Trophoblast cell (in vitro differentiated cells and primary cell): ENCODE results near the gene ZNF536.

ENCODE experiments used
- DNase-seq, 2 donors: peaks; one replicate each; pipeline ENCODE4 v3.0.0-alpha.2; 2016
- H2AFZ ChIP-seq: 2 replicates; pipeline ENCODE4 v1.6.1; 2013; ENCODE audit warnings: low read length, moderate library complexity, mild to moderate bottlenecking; ENCODE audit not compliant: insufficient read depth, poor library complexity
- H2AK5ac ChIP-seq: 2 replicates; pipeline ENCODE4 v1.6.1; 2013; ENCODE audit warnings: mild to moderate bottlenecking, low read length
- H2BK120ac ChIP-seq: 2 replicates; pipeline ENCODE4 v1.6.1; 2013; ENCODE audit warnings: low read length, mild to moderate bottlenecking, moderate library complexity; ENCODE audit not compliant: insufficient read depth, poor library complexity
- H2BK12ac ChIP-seq: 2 replicates; pipeline ENCODE4 v1.6.1; 2013; ENCODE audit warnings: mild to moderate bottlenecking, low read length, moderate library complexity
- H2BK5ac ChIP-seq: 2 replicates; pipeline ENCODE4 v1.6.1; 2013; ENCODE audit warnings: low read length, low read depth, moderate library complexity, mild to moderate bottlenecking; ENCODE audit not compliant: poor library complexity
- H3K14ac ChIP-seq: 2 replicates; pipeline ENCODE4 v1.6.1; 2013; ENCODE audit warnings: mild to moderate bottlenecking, low read length
- H3K18ac ChIP-seq: 2 replicates; pipeline ENCODE4 v1.6.1; 2013; ENCODE audit warnings: mild to moderate bottlenecking, low read length
- H3K23ac ChIP-seq: 2 replicates; pipeline ENCODE4 v1.6.1; 2013; ENCODE audit warnings: low read length
- H3K27ac ChIP-seq: 2 replicates; pipeline ENCODE4 v1.5.1; 2013; ENCODE audit warnings: low read depth, mild to moderate bottlenecking, inconsistent platforms, low read length, moderate library complexity
- H3K27me3 ChIP-seq: 2 replicates; pipeline ENCODE4 v1.6.1; 2013; ENCODE audit warnings: inconsistent platforms, mild to moderate bottlenecking, low read length, moderate library complexity; ENCODE audit not compliant: insufficient read depth
- H3K36me3 ChIP-seq, 2 experiments: 1 replicate in 1 of 2; 2 replicates in 1 of 2; pipeline ENCODE4 v1.6.1; 2013; ENCODE audit warnings: low read length in 2 of 2, mild to moderate bottlenecking in 2 of 2, moderate library complexity in 1 of 2; ENCODE audit not compliant: insufficient read depth in 2 of 2, control insufficient read depth in 1 of 2
- H3K4ac ChIP-seq: 2 replicates; pipeline ENCODE4 v1.6.1; 2013; ENCODE audit warnings: low read depth, mild to moderate bottlenecking, low read length, moderate library complexity
- H3K4me1 ChIP-seq, 2 experiments: 1 replicate in 1 of 2; 2 replicates in 1 of 2; pipeline ENCODE4 v1.6.1; 2013; ENCODE audit warnings: low read length in 2 of 2, mild to moderate bottlenecking in 2 of 2, moderate library complexity in 1 of 2; ENCODE audit not compliant: insufficient read depth in 2 of 2, control insufficient read depth in 1 of 2
- H3K4me2 ChIP-seq: 2 replicates; pipeline ENCODE4 v1.6.1; 2013; ENCODE audit warnings: inconsistent platforms, mild to moderate bottlenecking, low read length, moderate library complexity
- H3K4me3 ChIP-seq: 2 replicates; pipeline ENCODE4 v1.5.1; 2013; ENCODE audit warnings: mild to moderate bottlenecking, low read depth, low read length, inconsistent platforms
- H3K79me1 ChIP-seq: one replicate; pipeline ENCODE4 v1.6.1; 2013; ENCODE audit warnings: low read length
- H3K79me2 ChIP-seq: 2 replicates; pipeline ENCODE4 v1.6.1; 2013; ENCODE audit warnings: low read length, mild to moderate bottlenecking; ENCODE audit not compliant: control insufficient read depth, insufficient read depth, poor library complexity
- H3K9ac ChIP-seq: 2 replicates; pipeline ENCODE4 v1.6.1; 2013; ENCODE audit warnings: mild to moderate bottlenecking, low read length
- H3K9me3 ChIP-seq: 2 replicates; pipeline ENCODE4 v1.6.1; 2013; ENCODE audit warnings: low read depth, mild to moderate bottlenecking, control low read depth, inconsistent platforms, low read length; ENCODE audit not compliant: insufficient read depth
- H4K12ac ChIP-seq: 2 replicates; pipeline ENCODE4 v1.6.1; 2013; ENCODE audit warnings: low read depth, mild to moderate bottlenecking, low read length, moderate library complexity
- H4K8ac ChIP-seq: 2 replicates; pipeline ENCODE4 v1.6.1; 2013; ENCODE audit warnings: low read depth, mild to moderate bottlenecking, low read length, moderate library complexity
- H4K91ac ChIP-seq: one replicate; pipeline ENCODE4 v1.6.1; 2013; ENCODE audit warnings: low read depth, mild to moderate bottlenecking, low read length, moderate library complexity
- WGBS: extraction: QIAGEN DNeasy Blood & Tissue Kit; methylation state at CpG from one replicate; pipeline ENCODE4 v1.1.7; 2013; ENCODE audit warnings: missing lambda C conversion rate; ENCODE audit not compliant: insufficient read length, insufficient coverage; ENCODE audit errors: extremely low coverage; 5-methylcytosine and 5-hydroxymethylcytosine counted together

The ZNF536 gene

DNA sequence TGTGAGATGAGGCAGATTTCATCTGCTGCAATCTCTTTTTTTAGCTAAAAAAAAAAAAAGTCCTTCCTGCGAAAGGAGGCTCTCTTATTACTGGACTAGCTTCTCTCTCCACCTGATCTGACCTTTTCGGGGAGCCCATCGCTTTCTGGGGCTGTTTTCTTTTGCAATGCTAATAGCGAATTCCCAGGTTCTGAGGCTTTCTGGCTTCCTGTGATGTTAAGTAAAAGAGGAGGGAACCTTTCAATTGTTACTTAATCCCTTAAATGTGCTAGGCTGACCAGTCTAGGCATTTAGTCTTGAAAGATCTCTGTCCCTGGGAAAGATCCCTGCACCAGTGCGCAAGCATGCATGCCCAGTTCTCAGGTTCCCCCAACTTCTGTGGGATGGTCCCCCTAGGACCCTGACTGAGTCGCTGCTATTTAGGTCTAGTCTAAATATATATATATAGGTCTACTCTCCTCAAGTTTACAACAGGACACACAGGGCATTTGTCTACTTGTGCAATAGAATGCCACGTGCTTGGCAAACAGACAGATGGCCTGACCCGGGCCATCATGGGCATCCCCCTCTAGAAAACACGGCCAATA lies 224.7 kb downstream of the ZNF536 start:
- Histone ChIP-seq H3K18ac (no peak overlapping the region), H3K27me3 (no peaks in the 10 kb centered on the region), H3K79me1 (no peaks in the 10 kb centered on the region), H3K79me2 (no peaks in the 10 kb centered on the region), H3K4me3 (no peak overlapping the region), H3K4me1 (no peaks in the 10 kb centered on the region), H3K36me3 (no peaks in the 10 kb centered on the region), H2BK120ac (no peak overlapping the region), H4K8ac (no peak overlapping the region), H2BK5ac (no peak overlapping the region), H3K4me2 (no peak overlapping the region), H3K9ac (no peak overlapping the region), H2BK12ac (no peak overlapping the region), H4K12ac (no peak overlapping the region), H2AFZ (no peak overlapping the region), H3K14ac (no peak overlapping the region), H4K91ac (no peak overlapping the region), H2AK5ac (no peak overlapping the region), H3K4ac (no peak overlapping the region), H3K23ac (no peak overlapping the region), H3K27ac (no peak overlapping the region), H3K9me3 (peaks cover 2% of the 10 kb centered on the region)
- DNase-seq: no peak
- no CpG with 5 or more reads among the region's 9 CpGs for WGBS

DNA sequence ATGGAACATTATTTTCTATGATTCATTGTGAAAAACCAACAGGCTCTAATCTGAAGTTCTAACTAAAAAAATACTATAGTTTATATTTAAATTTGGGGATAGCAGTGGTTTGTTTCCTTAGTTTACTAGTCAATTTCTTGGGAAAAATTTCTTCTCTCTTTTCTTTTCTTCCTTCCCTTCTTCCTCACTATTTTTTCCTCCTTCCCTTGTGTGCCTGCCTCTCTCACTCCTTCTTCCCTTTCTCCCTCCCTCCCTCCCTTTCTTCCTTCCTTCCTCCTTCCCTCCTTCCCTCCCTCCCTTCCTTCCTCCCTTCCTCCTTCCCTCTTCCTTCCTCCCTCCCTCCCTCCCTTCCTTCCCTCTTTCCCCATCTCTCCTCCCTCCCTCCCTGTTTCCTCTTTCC lies 226.5 kb downstream of the ZNF536 start:
- Histone ChIP-seq H3K9ac (no peak overlapping the region), H3K4me2 (no peak overlapping the region), H4K8ac (no peak overlapping the region), H2AFZ (no peak overlapping the region), H4K12ac (no peak overlapping the region), H3K27me3 (no peaks in the 10 kb centered on the region), H2BK12ac (no peak overlapping the region), H3K4ac (no peak overlapping the region), H3K36me3 (no peaks in the 10 kb centered on the region), H3K79me2 (no peaks in the 10 kb centered on the region), H3K4me1 (no peaks in the 10 kb centered on the region), H3K18ac (no peak overlapping the region), H3K14ac (no peak overlapping the region), H4K91ac (no peak overlapping the region), H3K23ac (no peak overlapping the region), H3K79me1 (no peaks in the 10 kb centered on the region), H3K4me3 (no peak overlapping the region), H2AK5ac (no peak overlapping the region), H2BK120ac (no peak overlapping the region), H2BK5ac (no peak overlapping the region), H3K9me3 (peaks cover 2% of the 10 kb centered on the region), H3K27ac (no peak overlapping the region)
- no peak for DNase-seq

DNA sequence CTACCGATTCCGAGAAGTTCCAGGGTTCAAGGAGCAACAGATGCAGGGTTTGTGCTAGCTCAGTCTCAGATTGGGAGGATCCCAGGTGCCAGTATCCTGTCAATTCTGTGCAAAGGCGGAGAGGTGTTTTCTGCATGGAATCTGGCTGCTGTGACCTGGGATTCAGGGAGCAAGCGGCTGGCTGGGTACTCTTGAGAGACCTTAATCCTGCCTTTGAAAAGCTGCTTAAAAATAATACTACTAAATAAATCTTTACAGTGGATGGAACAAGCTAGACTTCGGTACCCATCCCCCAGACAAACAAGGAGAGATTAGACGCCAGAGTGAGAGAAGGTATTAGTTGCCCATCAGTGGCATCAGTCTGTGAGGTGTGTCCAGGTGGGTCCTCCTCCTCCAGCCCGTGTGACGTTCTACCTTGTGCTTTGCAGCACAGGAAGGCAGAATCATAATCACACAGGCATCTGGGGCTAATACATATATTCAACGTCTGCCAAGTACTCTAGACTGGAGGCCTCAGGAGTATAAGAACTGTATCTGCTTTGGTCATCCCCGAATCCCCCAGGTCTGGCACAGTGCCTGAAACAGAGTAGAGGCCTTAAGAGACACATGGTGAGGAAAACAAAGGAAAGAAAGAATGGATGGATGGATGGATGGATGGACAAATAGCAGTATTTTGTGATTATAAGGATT lies 230.6 kb downstream of the ZNF536 start:
- Histone ChIP-seq H2BK5ac (no peak overlapping the region), H3K4me3 (no peak overlapping the region), H3K18ac (no peak overlapping the region), H3K27me3 (no peaks in the 10 kb centered on the region), H3K79me1 (no peaks in the 10 kb centered on the region), H2BK120ac (no peak overlapping the region), H3K4ac (no peak overlapping the region), H3K23ac (no peak overlapping the region), H3K14ac (no peak overlapping the region), H4K12ac (no peak overlapping the region), H3K79me2 (no peaks in the 10 kb centered on the region), H3K36me3 (no peaks in the 10 kb centered on the region), H3K4me2 (no peak overlapping the region), H4K8ac (no peak overlapping the region), H2AK5ac (no peak overlapping the region), H2BK12ac (no peak overlapping the region), H3K4me1 (no peaks in the 10 kb centered on the region), H3K9ac (no peak overlapping the region), H4K91ac (no peak overlapping the region), H3K27ac (no peak overlapping the region), H2AFZ (no peak overlapping the region), H3K9me3 (peaks cover 2% of the 10 kb centered on the region)
- WGBS: no CpG with 5 or more reads among the region's 10 CpGs
- DNase-seq: no peak

DNA sequence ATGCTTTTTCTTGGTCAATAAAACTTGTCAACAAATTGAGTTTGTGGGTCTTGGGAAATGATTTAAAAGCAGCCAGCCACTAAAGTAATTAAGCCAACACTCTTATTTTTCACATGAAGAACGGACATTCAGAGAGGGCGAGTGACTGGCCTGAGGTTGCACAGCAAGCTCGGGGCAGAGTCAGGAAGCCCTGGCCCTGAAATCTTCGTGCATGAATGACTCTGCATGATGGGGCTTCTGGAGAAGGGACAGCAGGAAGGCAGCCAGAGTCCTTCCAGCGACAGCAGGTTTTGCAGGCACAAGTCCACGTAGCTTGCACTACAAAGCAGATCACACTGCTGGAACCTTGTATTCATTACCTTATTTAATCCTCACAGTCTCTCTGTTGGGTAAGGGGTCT lies 232.5 kb downstream of the ZNF536 start:
- Histone ChIP-seq H3K14ac (no peak overlapping the region), H3K4me2 (no peak overlapping the region), H4K8ac (no peak overlapping the region), H3K36me3 (no peaks in the 10 kb centered on the region), H3K9ac (no peak overlapping the region), H3K9me3 (peaks cover 2% of the 10 kb centered on the region), H3K4ac (no peak overlapping the region), H3K18ac (no peak overlapping the region), H2AFZ (no peak overlapping the region), H3K79me2 (no peaks in the 10 kb centered on the region), H3K4me3 (no peak overlapping the region), H2BK120ac (no peak overlapping the region), H3K4me1 (no peaks in the 10 kb centered on the region), H2BK5ac (no peak overlapping the region), H3K27ac (no peak overlapping the region), H2AK5ac (no peak overlapping the region), H2BK12ac (no peak overlapping the region), H3K79me1 (no peaks in the 10 kb centered on the region), H4K91ac (no peak overlapping the region), H3K23ac (no peak overlapping the region), H4K12ac (no peak overlapping the region), H3K27me3 (no peaks in the 10 kb centered on the region)
- DNase-seq: no peak
- no CpG with 5 or more reads among the region's 6 CpGs for WGBS
